Ovary (tissue), 3 donors: Measurements from ENCODE around the gene BCAN.

Experiments used
- CTCF ChIP-seq, 3 donors: fragments of 450-650 bp in 2 of 3; fragments of 200-600 bp in 1 of 3; IDR thresholded peaks; one replicate each; pipeline versions ENCODE4 v1.5.1 to v1.8.0; 2016 to 2022; ENCODE audit warnings: antibody characterized with exemption in 3 of 3, mild to moderate bottlenecking in 1 of 3
- EP300 ChIP-seq: sonication (generic); formaldehyde crosslinking; IDR thresholded peaks from one replicate; pipeline ENCODE4 v1.6.1; 2017; ENCODE audit warnings: antibody characterized with exemption
- POLR2A ChIP-seq: fragments of 450-650 bp; IDR thresholded peaks from one replicate; pipeline ENCODE4 v1.6.1; 2017; ENCODE audit warnings: antibody characterized with exemption, mild to moderate bottlenecking, moderate library complexity
- donor health status: DM: no; HTN: no; CAD: no.

- TF ChIP-seq CTCF (IDR thresholded peaks at IDR 0.05) (no peak), POLR2A (no peak), EP300 (no peak)
Observed at GRCh38 chr1:156598731-156599432, 43.0 kb upstream of the BCAN start.
